ENCODE data around the gene CYB5B.

The CYB5B gene

DNA sequence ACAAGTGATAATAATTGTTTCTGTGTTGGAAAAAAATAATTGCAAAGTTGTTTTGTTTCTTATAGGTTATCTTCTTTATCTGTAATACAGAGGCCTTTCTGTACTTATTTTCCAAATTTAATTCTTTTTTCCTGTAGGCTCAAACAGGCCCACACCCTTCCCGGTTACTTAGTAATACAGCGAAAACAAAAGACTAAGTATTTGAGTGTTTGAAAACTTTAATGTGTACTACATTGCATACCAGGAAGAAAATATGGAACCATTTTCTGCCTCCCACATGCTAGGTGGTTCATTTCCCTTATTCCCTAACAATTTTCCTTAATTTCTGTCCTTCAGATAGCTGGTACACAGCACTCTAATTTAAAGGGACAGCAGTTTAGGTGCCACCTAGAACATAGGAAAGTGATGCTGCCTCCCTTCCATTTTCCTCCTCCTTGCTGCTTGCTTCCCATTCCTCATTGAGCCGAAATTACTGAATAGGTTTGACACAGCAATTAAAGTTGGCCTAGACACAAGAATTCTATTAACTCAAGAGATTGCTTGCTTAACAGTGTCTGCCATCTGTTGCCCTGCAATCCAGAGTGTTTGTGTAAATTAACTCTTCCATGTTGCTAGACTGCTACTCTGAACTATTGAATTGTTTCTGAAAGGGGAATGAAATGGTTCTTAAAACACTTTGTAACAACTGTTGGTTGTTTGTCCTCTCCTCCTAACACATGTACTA is 24.2 kb downstream of the CYB5B start:
- no peaks in the 10 kb centered on the region for H3K4me1 ChIP-seq (ENCODE audit: insufficient read depth, low read length)
- H3K36me3 ChIP-seq (ENCODE audit: insufficient read depth, low read length): no peaks in the 10 kb centered on the region; the same call in 1 of the 2 replicates
- H3K9me3 ChIP-seq (ENCODE audit: control insufficient read depth, insufficient read depth, low read length): no peaks in the 10 kb centered on the region
- no peak overlapping the region for H3K9ac ChIP-seq (ENCODE audit: low read depth, low read length)

DNA sequence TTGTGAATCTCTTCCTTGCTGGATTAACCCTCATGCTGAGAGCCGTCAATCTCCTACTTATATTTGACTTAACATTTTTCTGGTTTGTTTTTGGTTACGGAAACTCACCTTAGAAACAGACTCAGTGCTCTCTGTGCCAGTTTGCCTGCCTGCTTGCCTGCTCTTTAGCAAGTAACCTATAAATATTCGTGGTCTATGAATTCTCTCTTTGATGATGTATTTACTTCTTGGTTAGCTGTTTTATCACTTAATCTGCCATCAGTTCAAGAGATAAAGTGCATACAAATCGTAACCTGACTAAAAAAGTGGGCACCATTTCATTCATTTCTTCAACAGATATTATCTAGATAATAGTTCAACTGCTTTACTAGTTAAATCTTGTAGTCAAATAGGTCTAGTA is 26.7 kb downstream of the CYB5B start:
- no peak overlapping the region for H3K9ac ChIP-seq (ENCODE audit: low read depth, low read length)
- no peaks in the 10 kb centered on the region for H3K4me1 ChIP-seq (ENCODE audit: insufficient read depth, low read length)
- no peaks in the 10 kb centered on the region; the same call in 1 of the 2 replicates for H3K36me3 ChIP-seq (ENCODE audit: insufficient read depth, low read length)
- H3K9me3 ChIP-seq (ENCODE audit: control insufficient read depth, insufficient read depth, low read length): no peaks in the 10 kb centered on the region

DNA sequence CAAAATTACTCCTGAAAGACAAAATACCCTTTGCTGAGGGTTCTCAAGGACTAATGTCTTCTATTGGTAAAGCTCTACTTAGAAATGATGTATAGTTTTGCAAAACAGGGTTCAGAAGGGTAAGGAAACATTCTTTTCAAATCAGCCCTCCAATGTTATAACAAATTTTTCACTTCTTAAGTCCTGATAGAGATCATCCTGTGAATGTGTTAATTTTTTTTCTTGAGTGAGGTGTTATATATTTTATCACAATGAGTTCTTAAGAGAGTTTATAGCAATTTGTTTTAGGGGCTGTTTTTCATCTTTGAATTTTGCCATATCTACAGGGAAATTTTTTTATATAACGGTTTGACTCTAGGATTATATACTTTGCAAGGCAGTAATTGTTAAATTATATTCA is 29.5 kb downstream of the CYB5B start:
- Histone ChIP-seq H3K36me3 (ENCODE audit: insufficient read depth, low read length) (no peaks in the 10 kb centered on the region), H3K9ac (ENCODE audit: low read depth, low read length) (no peak overlapping the region), H3K4me1 (ENCODE audit: insufficient read depth, low read length) (no peaks in the 10 kb centered on the region), H3K9me3 (ENCODE audit: control insufficient read depth, insufficient read depth, low read length) (no peaks in the 10 kb centered on the region)

DNA sequence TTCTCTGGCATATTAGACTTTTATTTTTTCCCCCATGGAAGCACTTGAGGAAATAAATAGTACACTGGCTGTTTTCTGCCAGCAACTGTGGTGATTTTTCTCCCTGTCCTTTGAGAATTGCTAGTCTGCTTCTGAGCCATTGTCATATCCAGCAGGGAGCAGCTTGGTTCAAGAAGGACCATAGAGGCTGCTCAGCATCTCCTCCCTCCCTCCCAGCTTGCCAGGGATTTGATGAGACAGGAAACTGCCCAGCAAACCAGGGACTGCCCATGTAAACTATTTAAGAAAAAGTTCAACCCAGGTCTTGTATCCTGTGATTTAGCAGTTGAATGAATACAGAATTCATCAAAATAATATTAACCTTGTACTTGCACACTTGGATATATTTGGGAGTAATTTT is 39.5 kb downstream of the CYB5B start:
- H3K4me1 ChIP-seq (ENCODE audit: insufficient read depth, low read length): peaks cover 7% of the 10 kb centered on the region
- no peak overlapping the region for H3K9ac ChIP-seq (ENCODE audit: low read depth, low read length)

DNA sequence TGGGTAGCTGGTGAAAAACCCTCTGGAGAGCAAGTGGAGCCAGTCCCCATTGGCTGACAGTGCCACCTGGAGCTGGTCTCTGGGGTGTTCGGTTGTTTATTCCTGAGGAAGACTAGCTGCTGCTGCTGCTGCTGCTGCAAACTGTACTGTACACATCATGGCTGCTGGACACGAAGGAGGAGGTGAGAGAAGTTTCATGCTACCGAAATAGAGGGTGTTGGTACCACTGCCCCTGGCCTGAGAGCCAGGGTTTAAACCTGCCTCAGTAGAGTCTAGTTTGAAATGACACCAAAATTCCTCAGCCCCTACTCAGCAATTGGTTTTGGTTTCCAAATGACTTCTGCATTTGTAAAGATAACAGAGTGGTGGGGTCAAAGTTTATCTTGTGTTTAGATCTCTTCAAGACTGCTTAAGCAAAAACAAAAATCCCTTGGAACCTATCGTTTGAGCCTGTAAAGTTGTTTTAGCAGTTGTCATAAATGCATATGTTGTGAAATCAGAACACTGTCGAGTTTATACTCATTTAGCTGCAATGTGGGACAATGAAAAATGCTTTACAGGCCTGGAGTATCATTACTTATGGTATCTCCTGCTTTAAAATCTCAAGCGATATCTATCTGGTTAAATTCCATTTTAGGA is 40.8 kb downstream of the CYB5B start:
- Histone ChIP-seq H3K4me1 (ENCODE audit: insufficient read depth, low read length) (peaks cover 7% of the 10 kb centered on the region), H3K36me3 (ENCODE audit: insufficient read depth, low read length) (no peaks in the 10 kb centered on the region; the same call in none of the 2 replicates), H3K9me3 (ENCODE audit: control insufficient read depth, insufficient read depth, low read length) (no peaks in the 10 kb centered on the region), H3K9ac (ENCODE audit: low read depth, low read length) (no peak overlapping the region)

More for the DNA sequence above, 39.5 kb downstream of the CYB5B start:
- Histone ChIP-seq H3K9me3 (ENCODE audit: control insufficient read depth, insufficient read depth, low read length) (no peaks in the 10 kb centered on the region), H3K36me3 (ENCODE audit: insufficient read depth, low read length) (no peaks in the 10 kb centered on the region; the same call in none of the 2 replicates)

DNA sequence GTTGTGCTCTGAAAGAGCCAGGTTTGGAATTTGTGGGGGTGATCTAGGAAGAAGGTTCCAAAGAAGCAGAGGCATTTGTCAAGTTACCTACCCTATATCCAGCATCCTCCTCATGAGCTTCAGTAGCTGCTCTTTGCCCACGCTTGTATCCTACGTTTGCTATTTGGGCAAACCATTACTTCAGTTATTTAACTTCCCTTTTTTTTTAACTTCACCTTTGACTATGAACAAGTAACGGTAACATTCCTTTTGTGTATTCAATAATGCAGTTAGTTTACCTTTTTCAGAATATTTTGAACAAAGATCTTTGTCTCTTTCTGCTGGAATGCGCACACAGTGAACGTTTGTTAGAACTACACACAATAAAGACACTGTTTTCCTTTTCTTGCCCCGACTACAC is 41.5 kb downstream of the CYB5B start:
- H3K4me1 ChIP-seq (ENCODE audit: insufficient read depth, low read length): peaks cover 7% of the 10 kb centered on the region
- H3K9ac ChIP-seq (ENCODE audit: low read depth, low read length): no peak overlapping the region
- no peaks in the 10 kb centered on the region; the same call in none of the 2 replicates for H3K36me3 ChIP-seq (ENCODE audit: insufficient read depth, low read length)
- no peaks in the 10 kb centered on the region for H3K9me3 ChIP-seq (ENCODE audit: control insufficient read depth, insufficient read depth, low read length)

DNA sequence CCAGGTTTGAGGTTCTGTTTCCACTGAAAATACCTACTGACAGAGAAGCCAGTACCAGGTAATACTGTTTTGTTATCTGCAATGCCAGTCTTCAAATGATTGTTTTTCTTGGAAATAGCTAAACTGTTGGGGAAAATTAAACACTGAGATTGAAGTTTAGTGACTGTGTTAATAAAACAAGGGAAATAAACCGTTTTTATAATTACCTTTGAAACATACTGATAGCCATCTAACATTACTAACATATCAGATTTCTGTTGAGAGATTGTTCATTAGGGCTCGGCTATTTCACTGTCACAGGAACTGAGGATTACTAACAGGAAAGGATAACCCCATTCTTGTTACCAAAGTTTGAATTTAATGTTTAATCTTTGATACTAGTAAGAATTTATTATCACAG is 42.1 kb downstream of the CYB5B start:
- peaks cover 7% of the 10 kb centered on the region for H3K4me1 ChIP-seq (ENCODE audit: insufficient read depth, low read length)

DNA sequence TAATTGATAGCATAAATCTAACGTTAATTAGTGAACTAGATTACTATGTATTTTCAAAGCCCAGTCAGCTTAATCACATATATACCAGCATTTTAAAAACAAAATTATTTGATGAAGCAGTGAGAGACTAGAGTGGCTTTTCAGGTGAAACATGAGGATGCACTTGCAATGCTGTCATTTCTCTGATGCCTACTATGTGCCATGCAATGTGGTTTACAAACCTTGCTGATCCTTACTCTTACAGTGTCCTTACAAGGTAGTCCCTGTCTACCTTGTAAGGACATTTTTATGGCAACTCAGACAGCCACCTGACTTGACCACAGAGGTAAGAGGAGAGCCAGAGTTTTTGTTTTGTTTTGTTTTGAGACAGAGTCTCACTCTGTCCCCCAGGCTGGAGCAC is 42.7 kb downstream of the CYB5B start:
- H3K4me1 ChIP-seq (ENCODE audit: insufficient read depth, low read length): peaks cover 7% of the 10 kb centered on the region
- no peaks in the 10 kb centered on the region for H3K9me3 ChIP-seq (ENCODE audit: control insufficient read depth, insufficient read depth, low read length)
- no peaks in the 10 kb centered on the region; the same call in 1 of the 2 replicates for H3K36me3 ChIP-seq (ENCODE audit: insufficient read depth, low read length)
- no peak overlapping the region for H3K9ac ChIP-seq (ENCODE audit: low read depth, low read length)

More for the DNA sequence above, 42.1 kb downstream of the CYB5B start:
- Histone ChIP-seq H3K36me3 (ENCODE audit: insufficient read depth, low read length) (no peaks in the 10 kb centered on the region; the same call in 1 of the 2 replicates), H3K9me3 (ENCODE audit: control insufficient read depth, insufficient read depth, low read length) (no peaks in the 10 kb centered on the region), H3K9ac (ENCODE audit: low read depth, low read length) (no peak overlapping the region)

DNA sequence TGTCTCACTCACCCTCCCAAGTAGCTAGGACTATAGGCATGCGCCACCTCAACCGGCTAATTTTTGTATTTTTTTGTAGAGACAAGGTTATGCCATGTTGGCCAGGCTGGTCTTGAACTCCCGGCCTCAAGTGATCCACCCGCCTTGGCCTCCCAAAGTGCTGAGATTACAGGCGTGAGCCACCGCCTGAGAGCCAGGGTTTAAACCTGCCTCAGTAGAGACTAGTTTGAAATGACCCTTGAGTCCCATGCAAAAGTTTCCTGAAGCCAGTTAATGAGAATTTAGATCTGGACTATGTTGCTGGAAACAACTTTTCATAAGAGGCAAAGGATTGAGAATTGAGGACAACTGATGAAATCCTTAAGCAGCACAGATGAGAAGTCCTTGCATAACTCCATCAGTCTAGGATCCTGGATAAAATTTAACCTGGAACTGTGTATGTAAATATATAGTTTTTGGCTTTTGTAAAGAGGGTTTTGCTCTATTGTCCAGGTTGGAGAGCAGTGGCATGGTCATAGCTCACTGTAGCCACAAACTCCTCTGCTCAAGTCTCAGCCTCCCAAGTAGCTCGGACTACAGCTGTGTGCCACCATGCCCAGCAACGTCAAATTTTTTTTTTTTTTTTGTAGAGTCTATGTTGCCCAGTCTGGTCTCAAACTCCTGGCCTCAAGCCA is 43.2 kb downstream of the CYB5B start:
- H3K9ac ChIP-seq (ENCODE audit: low read depth, low read length): no peak overlapping the region
- H3K4me1 ChIP-seq (ENCODE audit: insufficient read depth, low read length): peaks cover 7% of the 10 kb centered on the region
- no peaks in the 10 kb centered on the region; the same call in 1 of the 2 replicates for H3K36me3 ChIP-seq (ENCODE audit: insufficient read depth, low read length)
- H3K9me3 ChIP-seq (ENCODE audit: control insufficient read depth, insufficient read depth, low read length): no peaks in the 10 kb centered on the region

DNA sequence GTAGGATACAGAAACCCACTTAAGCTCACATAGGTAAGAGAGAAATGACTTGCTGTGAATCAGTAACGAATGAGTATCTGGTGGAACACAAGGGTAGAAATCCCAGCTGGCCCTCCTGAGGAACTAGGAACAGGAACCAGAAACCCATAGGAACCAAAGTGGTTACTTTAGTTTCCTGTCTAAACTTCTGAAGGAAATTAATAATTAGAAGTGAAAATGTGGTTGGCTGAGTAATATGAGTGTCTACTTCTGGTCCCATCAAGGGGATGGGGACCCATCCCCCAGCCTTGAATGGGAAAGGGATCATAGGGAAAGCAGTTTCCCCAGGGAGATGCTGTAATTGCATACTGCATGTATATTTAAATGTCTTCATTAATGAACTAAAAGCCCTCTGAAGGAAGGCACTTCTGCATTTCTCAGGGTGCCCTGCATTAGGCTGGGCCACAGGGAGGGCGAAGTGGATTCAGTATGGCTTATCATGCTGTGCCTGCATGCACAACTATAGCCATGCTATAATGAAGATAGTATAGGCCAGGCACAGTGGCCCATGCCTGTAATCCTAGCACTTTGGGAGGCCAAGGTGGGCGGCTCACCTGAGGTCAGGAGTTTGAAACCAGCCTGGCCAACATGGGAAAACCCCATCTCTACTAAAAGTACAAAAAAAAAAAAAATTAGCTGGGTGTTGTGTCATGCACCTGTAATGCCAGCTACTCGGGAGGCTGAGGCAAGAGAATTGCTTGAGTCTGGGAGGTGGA is 45.6 kb downstream of the CYB5B start:
- H3K9ac ChIP-seq (ENCODE audit: low read depth, low read length): no peak overlapping the region
- H3K36me3 ChIP-seq (ENCODE audit: insufficient read depth, low read length): no peaks in the 10 kb centered on the region
- H3K4me1 ChIP-seq (ENCODE audit: insufficient read depth, low read length): peaks cover 1% of the 10 kb centered on the region
- H3K9me3 ChIP-seq (ENCODE audit: control insufficient read depth, insufficient read depth, low read length): no peaks in the 10 kb centered on the region

DNA sequence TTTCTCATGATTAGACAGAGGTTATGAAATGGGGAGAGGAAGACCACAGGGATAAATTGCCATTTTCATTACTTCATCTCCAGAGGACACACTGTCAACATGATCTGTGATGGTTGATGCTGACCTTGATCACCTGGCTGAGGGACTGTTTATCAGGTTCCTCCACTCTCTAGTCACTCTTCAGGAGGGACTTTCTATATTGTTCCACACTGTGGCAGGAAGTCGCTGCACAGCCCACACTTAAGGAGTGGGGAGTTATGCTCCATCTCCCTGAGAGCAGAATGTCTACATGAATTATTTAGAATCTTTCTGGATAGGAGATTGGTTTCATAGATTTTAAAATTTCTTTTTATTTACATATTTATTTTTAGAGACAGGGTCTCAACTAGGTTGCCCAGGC is 46.7 kb downstream of the CYB5B start:
- Histone ChIP-seq H3K36me3 (ENCODE audit: insufficient read depth, low read length) (no peaks in the 10 kb centered on the region), H3K9ac (ENCODE audit: low read depth, low read length) (no peak overlapping the region), H3K9me3 (ENCODE audit: control insufficient read depth, insufficient read depth, low read length) (no peaks in the 10 kb centered on the region), H3K4me1 (ENCODE audit: insufficient read depth, low read length) (no peaks in the 10 kb centered on the region)

DNA sequence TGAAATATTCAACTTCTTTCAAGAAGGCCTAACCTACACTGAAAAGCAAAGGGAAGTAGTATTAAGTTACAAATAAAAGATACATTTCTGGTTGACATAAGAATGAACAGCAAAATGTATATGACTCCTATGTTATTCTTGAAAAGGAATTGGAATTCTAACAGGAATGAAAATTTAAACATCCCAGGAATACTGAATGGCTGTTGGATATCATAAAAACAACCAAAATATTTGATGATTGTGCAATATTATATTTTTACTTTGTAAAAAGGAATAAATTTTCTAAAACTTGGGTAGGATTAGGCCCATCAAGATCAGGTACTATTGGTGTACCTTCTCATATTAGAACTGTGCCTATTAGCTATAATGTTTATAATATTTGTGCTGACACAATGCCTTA is 50.0 kb downstream of the CYB5B start:
- Histone ChIP-seq H3K36me3 (ENCODE audit: insufficient read depth, low read length) (no peaks in the 10 kb centered on the region), H3K9me3 (ENCODE audit: control insufficient read depth, insufficient read depth, low read length) (no peaks in the 10 kb centered on the region), H3K4me1 (ENCODE audit: insufficient read depth, low read length) (no peaks in the 10 kb centered on the region), H3K9ac (ENCODE audit: low read depth, low read length) (no peak overlapping the region)

DNA sequence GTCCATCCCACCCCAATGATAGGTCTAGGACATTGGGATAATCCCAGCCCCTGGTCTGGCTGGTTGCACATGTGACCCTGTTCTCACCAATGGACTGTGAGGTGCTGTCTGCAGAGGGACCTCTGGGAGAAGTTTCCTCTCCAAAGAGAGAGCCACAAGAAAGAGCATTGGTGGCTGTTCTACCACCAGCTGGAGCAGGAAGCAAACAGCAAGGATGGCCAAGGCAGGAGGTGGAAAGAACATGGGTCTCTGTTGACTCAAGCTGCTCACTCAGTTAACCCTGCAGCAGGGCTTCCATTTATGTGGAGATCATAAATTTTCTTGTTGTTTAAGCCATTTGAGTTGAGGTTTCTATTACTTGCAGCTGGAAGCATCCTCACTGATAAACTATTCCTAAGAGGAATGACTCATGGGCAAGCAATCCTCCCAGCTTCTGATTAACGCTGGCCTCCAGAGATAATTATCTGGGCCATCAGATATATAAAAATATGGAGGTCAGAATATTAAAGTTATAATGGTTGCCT is 52.6 kb downstream of the CYB5B start:
- Histone ChIP-seq H3K9me3 (ENCODE audit: control insufficient read depth, insufficient read depth, low read length) (no peaks in the 10 kb centered on the region), H3K36me3 (ENCODE audit: insufficient read depth, low read length) (no peaks in the 10 kb centered on the region), H3K4me1 (ENCODE audit: insufficient read depth, low read length) (no peaks in the 10 kb centered on the region), H3K9ac (ENCODE audit: low read depth, low read length) (no peak overlapping the region)

DNA sequence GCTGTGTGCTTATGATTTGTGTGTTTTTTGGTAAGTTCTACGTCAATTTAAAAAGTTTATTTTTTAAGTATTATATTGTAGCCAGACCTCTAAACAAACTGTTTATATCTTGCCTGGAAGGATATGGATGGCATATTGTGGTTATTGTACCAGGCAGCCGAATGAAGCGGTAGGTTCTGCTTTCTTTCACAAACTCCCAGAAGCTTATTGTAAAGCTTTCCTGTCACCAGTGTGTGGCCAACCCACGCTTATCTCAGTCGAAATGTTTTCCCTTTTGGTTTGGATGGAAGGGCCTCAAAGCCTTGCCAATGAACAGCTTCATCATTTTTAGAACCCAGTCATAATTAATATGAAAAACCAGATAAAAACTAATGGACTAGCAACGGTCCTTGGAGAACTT is 53.1 kb downstream of the CYB5B start:
- no peaks in the 10 kb centered on the region for H3K36me3 ChIP-seq (ENCODE audit: insufficient read depth, low read length)
- no peaks in the 10 kb centered on the region for H3K4me1 ChIP-seq (ENCODE audit: insufficient read depth, low read length)
- H3K9ac ChIP-seq (ENCODE audit: low read depth, low read length): no peak overlapping the region
- H3K9me3 ChIP-seq (ENCODE audit: control insufficient read depth, insufficient read depth, low read length): no peaks in the 10 kb centered on the region
